ENCODE results near the gene FAM120AOS. TPM values are rescaled to one million over a fixed set of nuclear protein-coding genes. Genes with fewer than 3 reads are reported as not detected.

The FAM120AOS gene
- total RNA-seq, 1 donor from 2014 or later = 39.0 TPM

DNA sequence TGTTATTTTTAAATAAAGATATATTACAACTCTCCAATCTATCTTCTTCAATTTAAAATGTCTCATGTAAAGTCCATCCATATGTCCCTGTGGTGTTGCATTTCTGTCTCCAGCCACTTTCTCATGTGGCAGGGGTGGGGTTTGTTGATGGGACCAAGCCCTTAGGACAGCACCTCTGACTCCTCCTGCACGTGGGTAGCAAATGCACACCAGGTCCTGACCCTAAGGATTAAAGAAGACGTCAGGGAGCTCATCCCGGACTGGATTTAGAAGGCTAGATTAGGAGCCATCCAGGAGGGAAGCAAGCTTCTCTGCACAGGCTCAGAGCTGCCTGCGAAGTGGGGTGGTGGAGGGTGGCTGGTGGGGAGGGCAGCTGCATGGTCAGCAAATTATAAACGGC lies 38.9 kb upstream of the FAM120AOS start:
- Mint-ChIP-seq H3K4me3 (no peak overlapping the region), H3K4me1 (no peaks in the 10 kb centered on the region), H3K36me3 (peaks cover 40% of the 10 kb centered on the region), H3K9me3 (no peaks in the 10 kb centered on the region), H3K27ac (no peak overlapping the region), H3K27me3 (ENCODE audit: low read depth) (no peaks in the 10 kb centered on the region)
- DNase-seq (ENCODE audit: low spot score in 2 of 2, unreplicated experiment in 2 of 2) = no peak
- TF ChIP-seq, protein P1, sequence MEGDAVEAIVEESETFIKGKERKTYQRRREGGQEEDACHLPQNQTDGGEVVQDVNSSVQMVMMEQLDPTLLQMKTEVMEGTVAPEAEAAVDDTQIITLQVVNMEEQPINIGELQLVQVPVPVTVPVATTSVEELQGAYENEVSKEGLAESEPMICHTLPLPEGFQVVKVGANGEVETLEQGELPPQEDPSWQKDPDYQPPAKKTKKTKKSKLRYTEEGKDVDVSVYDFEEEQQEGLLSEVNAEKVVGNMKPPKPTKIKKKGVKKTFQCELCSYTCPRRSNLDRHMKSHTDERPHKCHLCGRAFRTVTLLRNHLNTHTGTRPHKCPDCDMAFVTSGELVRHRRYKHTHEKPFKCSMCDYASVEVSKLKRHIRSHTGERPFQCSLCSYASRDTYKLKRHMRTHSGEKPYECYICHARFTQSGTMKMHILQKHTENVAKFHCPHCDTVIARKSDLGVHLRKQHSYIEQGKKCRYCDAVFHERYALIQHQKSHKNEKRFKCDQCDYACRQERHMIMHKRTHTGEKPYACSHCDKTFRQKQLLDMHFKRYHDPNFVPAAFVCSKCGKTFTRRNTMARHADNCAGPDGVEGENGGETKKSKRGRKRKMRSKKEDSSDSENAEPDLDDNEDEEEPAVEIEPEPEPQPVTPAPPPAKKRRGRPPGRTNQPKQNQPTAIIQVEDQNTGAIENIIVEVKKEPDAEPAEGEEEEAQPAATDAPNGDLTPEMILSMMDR (IDR thresholded peaks at IDR 0.05; ENCODE audit: unreplicated experiment) = no peak

DNA sequence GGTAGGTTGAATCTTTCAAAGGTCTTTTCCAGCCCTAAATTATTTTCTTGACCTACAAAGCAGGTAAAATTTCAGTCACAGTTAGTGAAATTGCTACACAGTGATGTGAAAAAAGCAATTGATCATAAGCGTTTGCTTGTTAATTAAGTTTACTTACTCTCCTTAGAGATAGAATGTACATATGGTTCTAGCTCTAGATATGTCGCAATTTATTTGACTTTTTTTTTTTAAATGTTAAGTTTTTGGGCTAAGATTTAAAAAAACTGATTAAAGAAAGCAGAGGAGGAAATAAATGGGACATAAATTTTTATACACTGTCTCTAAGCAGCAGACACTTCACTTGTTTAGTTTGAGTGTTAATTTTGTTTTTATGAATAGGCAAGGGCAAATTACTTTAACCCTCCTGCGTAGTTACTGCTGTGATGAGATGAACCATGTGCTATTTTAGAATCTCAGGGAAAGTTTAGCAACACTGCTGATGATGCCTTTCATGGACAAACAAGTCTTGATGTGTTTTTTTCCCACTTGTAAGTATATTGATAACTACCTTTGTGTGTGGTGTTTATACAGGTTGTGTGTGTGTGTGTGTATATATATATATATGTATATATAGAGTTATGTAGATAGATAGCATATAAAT lies 38.3 kb upstream of the FAM120AOS start:
- Mint-ChIP-seq H3K9me3 (no peaks in the 10 kb centered on the region), H3K4me3 (no peak overlapping the region), H3K27ac (no peak overlapping the region), H3K27me3 (ENCODE audit: low read depth) (no peaks in the 10 kb centered on the region), H3K4me1 (no peaks in the 10 kb centered on the region), H3K36me3 (peaks cover 38% of the 10 kb centered on the region)
- DNase-seq (ENCODE audit: low spot score in 2 of 2, unreplicated experiment in 2 of 2) = no peak
- TF ChIP-seq, protein P1 (IDR thresholded peaks at IDR 0.05; ENCODE audit: unreplicated experiment) = no peak

DNA sequence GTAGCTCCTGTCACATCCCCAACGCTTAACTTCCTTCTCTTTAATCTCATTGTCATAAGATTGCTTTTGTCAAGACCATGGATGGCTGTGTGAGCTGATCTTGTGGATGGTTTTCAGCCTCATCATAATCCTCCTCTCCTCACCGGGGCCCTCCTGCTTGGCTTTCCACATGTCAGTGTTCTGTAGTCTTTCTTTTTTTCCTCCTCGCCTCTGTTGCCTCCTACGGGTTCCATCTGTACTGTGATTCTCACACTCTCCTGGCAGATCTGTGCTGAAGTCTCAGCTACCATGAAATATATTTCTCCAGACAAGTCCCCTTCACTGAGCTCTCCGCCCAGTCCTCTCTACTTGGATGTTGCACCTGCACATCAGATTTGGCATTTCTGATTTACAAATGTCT lies 34.9 kb upstream of the FAM120AOS start:
- Mint-ChIP-seq H3K9me3 (no peaks in the 10 kb centered on the region), H3K4me1 (no peaks in the 10 kb centered on the region), H3K27ac (no peak overlapping the region), H3K36me3 (peaks cover 31% of the 10 kb centered on the region), H3K4me3 (no peak overlapping the region), H3K27me3 (ENCODE audit: low read depth) (no peaks in the 10 kb centered on the region)
- TF ChIP-seq, protein P1 (IDR thresholded peaks at IDR 0.05; ENCODE audit: unreplicated experiment) = no peak
- no peak for DNase-seq (ENCODE audit: low spot score in 2 of 2, unreplicated experiment in 2 of 2)

DNA sequence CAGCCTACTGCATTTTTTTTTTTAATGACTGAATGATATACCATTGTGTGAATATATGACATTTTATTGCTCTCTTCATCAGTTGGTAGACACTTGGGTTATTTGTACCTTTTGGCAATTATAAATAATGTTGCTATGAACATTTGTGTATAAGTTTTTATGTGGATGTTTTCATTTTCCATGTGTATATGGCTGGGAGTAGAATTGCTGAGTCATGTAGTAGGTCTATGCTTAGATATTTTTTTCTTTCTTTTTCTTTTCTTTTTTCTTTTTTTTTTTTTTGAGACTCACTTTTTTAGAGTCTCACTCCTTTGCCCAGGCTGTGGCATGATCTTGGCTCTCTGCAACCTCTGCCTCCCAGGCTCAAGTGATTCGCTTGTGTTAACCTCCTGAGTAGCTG lies 32.9 kb upstream of the FAM120AOS start:
- no peak overlapping the region for H3K4me3 Mint-ChIP-seq
- no peak overlapping the region for H3K27ac Mint-ChIP-seq
- H3K27me3 Mint-ChIP-seq (ENCODE audit: low read depth) = no peaks in the 10 kb centered on the region
- H3K4me1 Mint-ChIP-seq = no peaks in the 10 kb centered on the region
- H3K36me3 Mint-ChIP-seq = peaks cover 31% of the 10 kb centered on the region
- DNase-seq (ENCODE audit: low spot score in 2 of 2, unreplicated experiment in 2 of 2) = no peak
- no peaks in the 10 kb centered on the region for H3K9me3 Mint-ChIP-seq
- TF ChIP-seq, protein P1 (IDR thresholded peaks at IDR 0.05; ENCODE audit: unreplicated experiment) = no peak

DNA sequence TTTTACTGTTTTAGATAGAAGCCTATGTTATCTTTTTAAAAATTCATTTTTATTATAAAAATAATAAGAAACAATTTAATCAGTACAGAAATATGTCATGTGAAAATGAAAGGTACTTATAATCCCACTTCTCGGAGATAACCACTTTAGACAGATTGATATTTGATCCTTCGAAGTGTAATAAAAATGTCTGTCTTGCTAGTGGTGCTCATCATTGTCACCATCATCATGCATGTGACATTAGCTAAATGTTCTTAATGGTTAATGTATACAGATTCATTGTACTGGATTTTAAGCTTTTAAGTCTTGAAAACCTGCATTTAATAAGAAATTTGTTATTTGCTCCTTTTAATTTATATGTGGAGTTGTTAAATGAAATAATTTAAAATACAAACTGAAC lies 30.1 kb upstream of the FAM120AOS start:
- Mint-ChIP-seq H3K27me3 (ENCODE audit: low read depth) (no peaks in the 10 kb centered on the region), H3K4me3 (no peak overlapping the region), H3K4me1 (no peaks in the 10 kb centered on the region), H3K36me3 (peaks cover 25% of the 10 kb centered on the region), H3K9me3 (no peaks in the 10 kb centered on the region), H3K27ac (no peak overlapping the region)
- DNase-seq (ENCODE audit: low spot score in 2 of 2, unreplicated experiment in 2 of 2) = no peak
- TF ChIP-seq, protein P1 (IDR thresholded peaks at IDR 0.05; ENCODE audit: unreplicated experiment) = no peak

Data from mesothelial cell of epicardium (in vitro differentiated cells).